SK-N-SH (cell line): ENCODE data around the gene CDR2. TPM values are rescaled to one million over a fixed set of nuclear protein-coding genes. Genes with fewer than 3 reads are reported as not detected.

Experiments used
- CTCF ChIA-PET: fragments of 300-600, 350-600 bp; formaldehyde crosslinking; extraction: SDS; loops from one replicate; lab custom pipeline; 2021; lab: Yijun Ruan, JAX
- POLR2A ChIA-PET: fragments of 350-600 bp; sonication (Branson Sonifier 250); formaldehyde crosslinking; extraction: SDS; loops from one replicate; lab custom pipeline; 2020; ENCODE audit warnings: antibody characterized with exemption, inconsistent platforms; lab: Yijun Ruan, JAX
- DNase-seq: peaks from one replicate; pipeline ENCODE4 v3.0.0; 2012
- H2AFZ ChIP-seq: fragments of 200-600 bp; sonication (generic); 2 replicates; pipeline ENCODE4 v1.8.1; 2016; ENCODE audit warnings: antibody characterized with exemption, mild to moderate bottlenecking, low read depth
- H3F3A ChIP-seq: fragments of 200-600 bp; sonication (generic); replicated peaks from 2 replicates; pipeline ENCODE3; 2016; ENCODE audit warnings: antibody characterized with exemption, mild to moderate bottlenecking; ENCODE audit not compliant: insufficient read depth
- H3K27ac ChIP-seq, 2 experiments: fragments of 200-500 bp in 1 of 2; fragments of 200-600 bp in 1 of 2; sonication (Bioruptor generic) in 1 of 2; sonication (generic), shearing (Covaris generic) in 1 of 2; 2 replicates each; pipeline versions ENCODE4 v1.5.1 to v1.6.1; 2014 to 2016; ENCODE audit warnings: low read depth in 2 of 2, inconsistent platforms in 1 of 2, low read length in 1 of 2, mild to moderate bottlenecking in 1 of 2, mixed read lengths in 1 of 2
- H3K27me3 ChIP-seq: fragments of 200-600 bp; sonication (generic), shearing (Covaris generic); 2 replicates; pipeline ENCODE4 v1.6.1; 2016; ENCODE audit warnings: mixed run types; ENCODE audit not compliant: insufficient read depth
- H3K36me3 ChIP-seq, 2 experiments: fragments of 200-500 bp in 1 of 2; fragments of 200-600 bp in 1 of 2; sonication (Bioruptor generic) in 1 of 2; sonication (generic) in 1 of 2; replicated peaks in 1 of 2; 2 replicates each; pipeline versions ENCODE3 to v1.5.1; 2014 to 2016; ENCODE audit warnings: low read length in 1 of 2, mild to moderate bottlenecking in 1 of 2; ENCODE audit not compliant: insufficient read depth in 2 of 2, control insufficient read depth in 1 of 2
- H3K4me1 ChIP-seq, 2 experiments: fragments of 200-500 bp in 1 of 2; fragments of 200-600 bp in 1 of 2; sonication (Bioruptor generic) in 1 of 2; sonication (generic), shearing (Covaris generic) in 1 of 2; 2 replicates each; pipeline versions ENCODE4 v1.5.1 to v1.6.1; 2014 to 2016; ENCODE audit warnings: low read depth in 1 of 2, low read length in 1 of 2, mixed run types in 1 of 2; ENCODE audit not compliant: insufficient read depth in 2 of 2, control insufficient read depth in 1 of 2
- H3K4me2 ChIP-seq: fragments of 200-600 bp; sonication (generic), shearing (Covaris generic); 2 replicates; pipeline ENCODE4 v1.6.1; 2017; ENCODE audit warnings: mixed run types
- H3K4me3 ChIP-seq, 2 experiments: fragments of 200-500 bp in 1 of 2; fragments of 200-600 bp in 1 of 2; sonication (Bioruptor generic) in 1 of 2; sonication (generic), shearing (Covaris generic) in 1 of 2; 2 replicates each; pipeline versions ENCODE4 v1.5.1 to v1.8.1; 2014 to 2016; ENCODE audit warnings: low read depth in 2 of 2, inconsistent platforms in 1 of 2, low read length in 1 of 2, mild to moderate bottlenecking in 1 of 2, mixed read lengths in 1 of 2, moderate library complexity in 1 of 2
- H3K79me2 ChIP-seq: fragments of 200-600 bp; sonication (generic); 2 replicates; pipeline ENCODE4 v1.8.1; 2017; ENCODE audit warnings: mild to moderate bottlenecking; ENCODE audit not compliant: insufficient read depth
- H3K9ac ChIP-seq: fragments of 200-600 bp; sonication (generic); 2 replicates; pipeline ENCODE4 v1.6.1; 2017; ENCODE audit warnings: mixed run types
- H3K9me2 ChIP-seq: fragments of 200-600 bp; sonication (generic); 2 replicates; pipeline ENCODE4 v1.6.1; 2017; ENCODE audit warnings: mixed run types
- H3K9me3 ChIP-seq: fragments of 200-600 bp; sonication (generic); 2 replicates; pipeline ENCODE4 v1.6.1; 2017; ENCODE audit warnings: mixed run types, mild to moderate bottlenecking, moderate library complexity
- H4K20me1 ChIP-seq: fragments of 200-600 bp; sonication (generic); 2 replicates; pipeline ENCODE4 v1.6.1; 2017; ENCODE audit warnings: mild to moderate bottlenecking, mixed run types; ENCODE audit not compliant: insufficient read depth
- ELF1 ChIP-seq: IDR thresholded peaks from 2 replicates; pipeline ENCODE4 v1.4.0; 2012
- FOSL2 ChIP-seq: IDR thresholded peaks from 2 replicates; pipeline ENCODE4 v1.4.0; 2012; ENCODE audit warnings: low read depth, mild to moderate bottlenecking, moderate library complexity, borderline replicate concordance
- FOXJ3 ChIP-seq: sonication (generic); formaldehyde crosslinking; IDR thresholded peaks from 2 replicates; pipeline ENCODE4 v1.5.1; 2020; ENCODE audit warnings: mild to moderate bottlenecking, missing genetic modification reagents
- GABPA ChIP-seq: IDR thresholded peaks from 2 replicates; pipeline ENCODE4 v1.4.0; 2012; ENCODE audit warnings: low read depth, mild to moderate bottlenecking
- JUND ChIP-seq: IDR thresholded peaks from 2 replicates; pipeline ENCODE4 v1.4.0; 2012
- MEF2A ChIP-seq: IDR thresholded peaks from 2 replicates; pipeline ENCODE4 v1.4.0; 2012; ENCODE audit warnings: low read depth, borderline replicate concordance
- POLR2AphosphoS5 ChIP-seq: IDR thresholded peaks from 2 replicates; pipeline ENCODE4 v1.6.1; 2012; ENCODE audit warnings: low read depth, low read length
- RAD21 ChIP-seq: IDR thresholded peaks from 2 replicates; pipeline ENCODE4 v1.6.1; 2012; ENCODE audit warnings: mild to moderate bottlenecking, low read length
- REST ChIP-seq: IDR thresholded peaks from 2 replicates; pipeline ENCODE4 v1.6.1; 2012; ENCODE audit warnings: mild to moderate bottlenecking, low read depth, low read length, moderate library complexity
- TCF12 ChIP-seq: IDR thresholded peaks from 2 replicates; pipeline ENCODE4 v1.4.0; 2012
- TEAD4 ChIP-seq: IDR thresholded peaks from 2 replicates; pipeline ENCODE4 v1.4.0; 2012; ENCODE audit warnings: mild to moderate bottlenecking, borderline replicate concordance; ENCODE audit not compliant: insufficient read depth
- YY1 ChIP-seq: IDR thresholded peaks from 2 replicates; pipeline ENCODE4 v1.4.0; 2012; ENCODE audit warnings: low read depth, mild to moderate bottlenecking
- whole genome bisulfite sequencing: methylation state at CpG from one replicate; pipeline ENCODE4 v1.1.6; 2017; ENCODE audit warnings: low lambda C conversion rate; 5-methylcytosine and 5-hydroxymethylcytosine counted together
- polyA plus RNA-seq, 3 experiments: library from polyadenylated mRNA; depleted of rRNA; stranded (reverse); fragments of >200 nt; gene quantifications; 2 replicates each; pipeline ENCODE4 v1.2.3, GENCODE V29; 2012

CDR2 gene
- polyA plus RNA-seq, 1 of the 3 experiments (the other 2 are of a cell fraction), result 30.3 TPM

- DNase-seq, result no peak
- no peaks in the 10 kb centered on the region for H3K4me1 ChIP-seq
- WGBS, result 95% methylated on average over 18 of the region's 23 CpGs
- no peak overlapping the region for H2AFZ ChIP-seq
- no peaks in the 10 kb centered on the region for H3K79me2 ChIP-seq
- H3K4me3 ChIP-seq, result no peak overlapping the region
- POLR2A ChIA-PET, result no interaction called here
- H3F3A ChIP-seq, result no peaks in the 10 kb centered on the region
- peaks cover 21 to 56% of the 10 kb centered on the region in 2 experiments for H3K36me3 ChIP-seq
- CTCF ChIA-PET, result interaction anchor here (5.3 to 7.0 kb wide), 2 partner anchors 8 to 13 kb away, joined by 24 to 34 read pairs; no protein-coding TSS in a partner anchor
- no peak overlapping the region for H3K27ac ChIP-seq
- H4K20me1 ChIP-seq, result no peaks in the 10 kb centered on the region
- TF ChIP-seq MEF2A, result no peak
- no peak for TF ChIP-seq YY1
- no peak for TF ChIP-seq RAD21
- TF ChIP-seq TEAD4, result no peak
- no peak for TF ChIP-seq ELF1
- TF ChIP-seq, all 33 proteins: peak for 0
- H3K9ac ChIP-seq, result no peak overlapping the region
- H3K9me2 ChIP-seq, result no peaks in the 10 kb centered on the region
- H3K27me3 ChIP-seq, result no peaks in the 10 kb centered on the region
- no peaks in the 10 kb centered on the region for H3K9me3 ChIP-seq
- no peak overlapping the region for H3K4me2 ChIP-seq
These were observed 61.3 kb downstream of the CDR2 start for GRCh38 chr16:22312897-22313781.

- Histone ChIP-seq H3K27me3 (no peaks in the 10 kb centered on the region), H3F3A (no peaks in the 10 kb centered on the region), H2AFZ (no peak overlapping the region), H3K9me3 (no peaks in the 10 kb centered on the region), H3K79me2 (no peaks in the 10 kb centered on the region), H4K20me1 (no peaks in the 10 kb centered on the region), H3K36me3 (peaks cover 18 to 61% of the 10 kb centered on the region in 2 experiments), H3K9me2 (no peaks in the 10 kb centered on the region), H3K4me1 (no peaks in the 10 kb centered on the region), H3K4me3 (no peak overlapping the region), H3K4me2 (no peak overlapping the region), H3K27ac (no peak overlapping the region), H3K9ac (no peak overlapping the region)
- WGBS, result 100% methylated on average over 4 of the region's 4 CpGs
- no peak for DNase-seq
- POLR2A ChIA-PET, result no interaction called here
- no peak for TF ChIP-seq GABPA
- TF ChIP-seq JUND, result no peak
- no peak for TF ChIP-seq POLR2AphosphoS5
- TF ChIP-seq TCF12, result no peak
- TF ChIP-seq FOSL2, result no peak
- TF ChIP-seq REST, result no peak
- no peak for TF ChIP-seq RAD21
- TF ChIP-seq TEAD4, result no peak
- TF ChIP-seq ELF1, result no peak
- no peak for TF ChIP-seq FOXJ3
- TF ChIP-seq MEF2A, result no peak
- CTCF ChIA-PET, result interaction anchor here (0.6 to 7.0 kb wide), 3 partner anchors 10 to 123 kb away, joined by 3 to 34 read pairs (median 24); no protein-coding TSS in a partner anchor
These were observed 62.9 kb downstream of the CDR2 start for GRCh38 chr16:22311520-22311919.
